HG03432 (cell line): ENCODE results near the gene TUBB8.
"Not testable (repeated sequence)": the region's sequence is repeated elsewhere in the genome, so short reads cannot be mapped to it uniquely, and the experiment has no call there.

Experiments used
- ATAC-seq: cut with Tn5 transposase; IDR thresholded peaks from one replicate; pipeline ENCODE4 v1.9.1; 2021; ENCODE audit warnings: mild to moderate bottlenecking, moderate library complexity; ENCODE audit not compliant: unreplicated experiment

Gene TUBB8

DNA sequence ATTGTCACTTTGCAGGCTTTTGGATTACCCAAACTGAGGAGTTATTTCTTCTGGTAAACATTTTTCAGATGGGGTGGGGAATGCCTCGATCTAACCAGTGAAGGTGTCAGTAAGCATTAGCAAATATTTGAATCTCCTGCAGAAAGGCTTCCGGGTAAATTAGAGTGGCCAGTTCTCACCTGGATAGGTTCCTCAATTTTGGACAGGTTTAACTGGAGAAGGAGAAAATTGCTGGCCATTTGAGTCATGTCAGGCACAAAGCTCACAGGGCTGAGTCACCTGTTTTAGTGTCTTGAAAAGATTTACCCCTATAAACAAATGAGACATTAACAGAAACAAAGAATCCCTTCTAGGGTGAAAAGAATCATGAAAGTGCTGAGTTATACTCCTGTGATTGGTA lies 830 bp upstream of the TUBB8 start:
- ATAC-seq: not testable (repeated sequence)

DNA sequence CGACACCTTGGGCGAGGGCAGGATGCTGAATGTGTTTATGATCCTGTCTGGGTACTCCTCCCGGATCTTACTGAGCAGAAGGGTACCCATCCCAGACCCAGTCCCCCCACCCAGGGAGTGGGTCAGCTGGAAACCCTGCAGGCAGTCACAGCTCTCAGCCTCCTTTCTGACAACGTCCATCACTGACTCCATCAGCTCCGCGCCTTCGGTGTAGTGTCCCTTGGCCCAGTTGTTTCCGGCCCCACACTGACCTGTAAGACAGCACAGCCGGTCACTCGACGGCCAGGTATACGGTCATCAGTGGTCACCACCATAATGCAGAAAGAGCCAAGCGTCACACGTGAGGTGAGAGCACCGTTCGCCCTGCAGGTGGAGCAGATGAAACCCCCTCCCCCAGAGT lies 1.2 kb downstream of the TUBB8 start:
- ATAC-seq: not testable (repeated sequence)

GRCh38 chr10:13315-13635 lies 35.8 kb downstream of the TUBB8 start:
- ATAC-seq: not testable (repeated sequence)

DNA sequence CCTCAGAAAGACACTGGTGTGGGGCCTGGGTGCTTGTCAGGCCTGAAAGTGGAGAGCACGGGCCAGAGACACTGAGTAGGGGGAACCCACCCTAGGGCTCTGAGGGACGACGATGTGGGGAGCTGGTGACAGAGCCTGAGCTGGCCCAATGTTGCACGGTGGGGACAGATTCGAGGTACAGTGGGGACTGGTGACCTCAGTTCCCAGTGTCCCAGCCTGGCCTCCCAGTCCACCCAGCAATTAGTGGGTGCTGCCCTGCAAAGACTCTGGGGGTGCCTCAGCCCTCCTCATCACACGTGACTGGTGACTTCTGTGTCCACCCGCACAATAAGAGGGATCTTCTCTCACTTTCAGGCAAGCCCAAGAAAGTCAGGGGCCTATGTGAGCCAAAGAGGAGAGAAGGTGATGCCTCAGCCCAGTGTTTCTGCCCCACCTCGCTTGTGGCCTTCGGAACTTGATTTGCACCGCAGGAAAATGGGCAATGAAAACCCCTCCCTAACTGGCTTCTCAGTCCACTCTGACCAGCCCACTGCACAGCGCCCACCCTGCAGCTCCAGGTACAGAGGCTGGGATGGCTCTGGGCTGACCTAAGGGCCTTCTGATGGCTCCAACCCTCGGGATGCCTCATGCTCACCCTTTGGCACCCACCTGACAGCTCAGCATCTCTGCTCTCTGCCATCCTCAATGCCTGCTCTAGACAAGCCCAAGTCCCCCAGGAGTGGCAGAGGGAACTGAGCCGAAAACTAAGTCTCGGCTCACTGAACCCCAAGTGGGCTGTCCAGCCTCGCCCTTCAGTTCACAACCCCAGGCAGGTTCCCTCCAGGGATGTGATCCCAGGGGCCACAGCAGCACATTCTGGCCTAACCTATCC lies 36.4 kb downstream of the TUBB8 start:
- not testable (repeated sequence) for ATAC-seq

DNA sequence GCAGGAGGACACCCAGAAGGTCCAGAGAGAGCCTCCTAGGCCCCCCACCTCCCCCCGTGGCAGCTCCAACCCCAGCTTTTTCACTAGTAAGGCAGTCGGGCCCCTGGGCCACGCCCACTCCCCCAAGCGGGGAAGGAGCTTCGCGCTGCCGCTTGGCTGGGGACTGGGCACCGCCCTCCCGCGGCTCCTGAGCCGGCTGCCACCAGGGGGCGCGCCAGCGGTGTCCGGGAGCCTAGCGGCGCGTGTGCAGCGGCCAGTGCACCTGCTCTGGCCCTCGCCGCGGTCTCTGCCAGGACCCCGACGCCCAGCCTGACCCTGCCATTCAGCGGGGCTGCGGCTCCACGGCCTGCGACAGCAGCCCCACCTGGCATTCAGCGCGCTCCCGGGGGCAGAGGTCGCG lies 37.8 kb downstream of the TUBB8 start:
- not testable (repeated sequence) for ATAC-seq

DNA sequence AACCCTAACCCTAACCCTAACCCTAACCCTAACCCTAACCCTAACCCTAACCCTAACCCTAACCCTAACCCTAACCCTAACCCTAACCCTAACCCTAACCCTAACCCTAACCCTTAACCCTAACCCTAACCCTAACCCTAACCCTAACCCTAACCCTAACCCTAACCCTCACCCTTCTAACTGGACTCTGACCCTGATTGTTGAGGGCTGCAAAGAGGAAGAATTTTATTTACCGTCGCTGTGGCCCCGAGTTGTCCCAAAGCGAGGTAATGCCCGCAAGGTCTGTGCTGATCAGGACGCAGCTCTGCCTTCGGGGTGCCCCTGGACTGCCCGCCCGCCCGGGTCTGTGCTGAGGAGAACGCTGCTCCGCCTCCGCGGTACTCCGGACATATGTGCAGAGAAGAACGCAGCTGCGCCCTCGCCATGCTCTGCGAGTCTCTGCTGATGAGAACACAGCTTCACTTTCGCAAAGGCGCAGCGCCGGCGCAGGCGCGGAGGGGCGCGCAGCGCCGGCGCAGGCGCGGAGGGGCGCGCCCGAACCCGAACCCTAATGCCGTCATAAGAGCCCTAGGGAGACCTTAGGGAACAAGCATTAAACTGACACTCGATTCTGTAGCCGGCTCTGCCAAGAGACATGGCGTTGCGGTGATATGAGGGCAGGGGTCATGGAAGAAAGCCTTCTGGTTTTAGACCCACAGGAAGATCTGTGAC lies 38.7 kb downstream of the TUBB8 start:
- ATAC-seq: not testable (repeated sequence)
